Gastroesophageal sphincter (tissue), 3 donors: ENCODE measurements around the gene IRAK1BP1.
"Not testable (repeated sequence)": the region's sequence is repeated elsewhere in the genome, so short reads cannot be mapped to it uniquely, and the experiment has no call there.

ENCODE experiments used
- POLR2AphosphoS5 ChIP-seq: sonication (generic); formaldehyde crosslinking; IDR thresholded peaks from one replicate; pipeline ENCODE4 v1.6.1; 2017; ENCODE audit warnings: antibody characterized with exemption
- TF ChIP-seq, protein P1 (sequence below), 4 experiments: fragments of 200-600 bp in 2 of 4; fragments of 450-650 bp in 2 of 4; sonication (generic) in 1 of 4; IDR thresholded peaks; one replicate each; pipeline ENCODE4 v1.5.1; 2017 to 2019; ENCODE audit warnings: antibody characterized with exemption in 4 of 4, mild to moderate bottlenecking in 2 of 4, moderate library complexity in 2 of 4

GRCh38 chr6:78858339-78858938, 8.9 kb upstream of the IRAK1BP1 start:
- TF ChIP-seq, protein P1, sequence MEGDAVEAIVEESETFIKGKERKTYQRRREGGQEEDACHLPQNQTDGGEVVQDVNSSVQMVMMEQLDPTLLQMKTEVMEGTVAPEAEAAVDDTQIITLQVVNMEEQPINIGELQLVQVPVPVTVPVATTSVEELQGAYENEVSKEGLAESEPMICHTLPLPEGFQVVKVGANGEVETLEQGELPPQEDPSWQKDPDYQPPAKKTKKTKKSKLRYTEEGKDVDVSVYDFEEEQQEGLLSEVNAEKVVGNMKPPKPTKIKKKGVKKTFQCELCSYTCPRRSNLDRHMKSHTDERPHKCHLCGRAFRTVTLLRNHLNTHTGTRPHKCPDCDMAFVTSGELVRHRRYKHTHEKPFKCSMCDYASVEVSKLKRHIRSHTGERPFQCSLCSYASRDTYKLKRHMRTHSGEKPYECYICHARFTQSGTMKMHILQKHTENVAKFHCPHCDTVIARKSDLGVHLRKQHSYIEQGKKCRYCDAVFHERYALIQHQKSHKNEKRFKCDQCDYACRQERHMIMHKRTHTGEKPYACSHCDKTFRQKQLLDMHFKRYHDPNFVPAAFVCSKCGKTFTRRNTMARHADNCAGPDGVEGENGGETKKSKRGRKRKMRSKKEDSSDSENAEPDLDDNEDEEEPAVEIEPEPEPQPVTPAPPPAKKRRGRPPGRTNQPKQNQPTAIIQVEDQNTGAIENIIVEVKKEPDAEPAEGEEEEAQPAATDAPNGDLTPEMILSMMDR (IDR thresholded peaks at IDR 0.05): not testable (repeated sequence)
- TF ChIP-seq POLR2AphosphoS5: not testable (repeated sequence)
